Right lobe of liver (tissue), 4 donors: ENCODE results near the gene TBC1D19.

Experiments used
- POLR2A ChIP-seq: fragments of 450-650 bp; IDR thresholded peaks from one replicate; pipeline ENCODE4 v1.6.1; 2017; ENCODE audit warnings: antibody characterized with exemption, mild to moderate bottlenecking
- TF ChIP-seq, protein P1 (sequence below), 4 donors: fragments of 200-600 bp in 3 of 4; fragments of 450-650 bp in 1 of 4; IDR thresholded peaks; one replicate each; pipeline versions ENCODE4 v1.5.1 to v1.8.0; 2016 to 2022; ENCODE audit warnings: antibody characterized with exemption in 4 of 4, mild to moderate bottlenecking in 2 of 4
- donor health status: DM: no; HTN: no; CAD: no.
- donor health status: DM: no; HTN: no; CAD: no.
- donor health status: DM: no; HTN: yes; CAD: no.

DNA sequence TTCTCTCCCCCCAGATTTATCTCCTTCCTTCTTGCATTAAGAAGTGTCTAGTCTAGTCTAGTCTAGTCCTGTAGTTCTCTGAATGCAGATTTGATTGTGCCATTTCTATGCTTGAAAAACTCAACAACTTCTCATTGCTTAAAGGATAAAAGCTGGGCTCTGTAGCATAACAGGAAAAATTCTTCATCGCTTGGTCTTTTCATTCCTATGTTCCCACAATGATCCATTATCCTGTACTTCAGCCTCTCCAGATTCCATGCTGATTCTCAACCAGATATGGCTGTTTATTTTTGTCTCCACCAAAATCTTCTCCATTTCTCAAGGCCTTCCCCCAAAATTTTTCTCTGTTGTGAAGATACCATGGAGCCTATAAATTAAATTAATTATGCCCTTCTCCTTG, 173.9 kb downstream of the TBC1D19 start:
- TF ChIP-seq, protein P1, sequence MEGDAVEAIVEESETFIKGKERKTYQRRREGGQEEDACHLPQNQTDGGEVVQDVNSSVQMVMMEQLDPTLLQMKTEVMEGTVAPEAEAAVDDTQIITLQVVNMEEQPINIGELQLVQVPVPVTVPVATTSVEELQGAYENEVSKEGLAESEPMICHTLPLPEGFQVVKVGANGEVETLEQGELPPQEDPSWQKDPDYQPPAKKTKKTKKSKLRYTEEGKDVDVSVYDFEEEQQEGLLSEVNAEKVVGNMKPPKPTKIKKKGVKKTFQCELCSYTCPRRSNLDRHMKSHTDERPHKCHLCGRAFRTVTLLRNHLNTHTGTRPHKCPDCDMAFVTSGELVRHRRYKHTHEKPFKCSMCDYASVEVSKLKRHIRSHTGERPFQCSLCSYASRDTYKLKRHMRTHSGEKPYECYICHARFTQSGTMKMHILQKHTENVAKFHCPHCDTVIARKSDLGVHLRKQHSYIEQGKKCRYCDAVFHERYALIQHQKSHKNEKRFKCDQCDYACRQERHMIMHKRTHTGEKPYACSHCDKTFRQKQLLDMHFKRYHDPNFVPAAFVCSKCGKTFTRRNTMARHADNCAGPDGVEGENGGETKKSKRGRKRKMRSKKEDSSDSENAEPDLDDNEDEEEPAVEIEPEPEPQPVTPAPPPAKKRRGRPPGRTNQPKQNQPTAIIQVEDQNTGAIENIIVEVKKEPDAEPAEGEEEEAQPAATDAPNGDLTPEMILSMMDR (IDR thresholded peaks at IDR 0.05): no peak
- TF ChIP-seq POLR2A: no peak
